T-helper 1 cell treated with Interleukin-12 subunit alpha and Interleukin-12 subunit beta and Interleukin-4 antibody, amounts not matched to agents 30 ng/mL and 1 ng/mL, for 36 hours (primary cell): ENCODE measurements around the gene HSD17B14. TPM values are rescaled to one million over a fixed set of nuclear protein-coding genes. Genes with fewer than 3 reads are reported as not detected.

Experiments
- intact Hi-C: fragments of 100-400 bp; cut with micrococcal nuclease; formaldehyde crosslinking; loops from one replicate; pipeline ENCODE4 v1.15.1; 2024
- total RNA-seq: library from RNA; stranded (reverse); gene quantifications from 2 replicates; pipeline ENCODE4 v1.2.3, GENCODE V29; 2022

Gene HSD17B14
- total RNA-seq, result 1.3 TPM in 2 replicates

DNA sequence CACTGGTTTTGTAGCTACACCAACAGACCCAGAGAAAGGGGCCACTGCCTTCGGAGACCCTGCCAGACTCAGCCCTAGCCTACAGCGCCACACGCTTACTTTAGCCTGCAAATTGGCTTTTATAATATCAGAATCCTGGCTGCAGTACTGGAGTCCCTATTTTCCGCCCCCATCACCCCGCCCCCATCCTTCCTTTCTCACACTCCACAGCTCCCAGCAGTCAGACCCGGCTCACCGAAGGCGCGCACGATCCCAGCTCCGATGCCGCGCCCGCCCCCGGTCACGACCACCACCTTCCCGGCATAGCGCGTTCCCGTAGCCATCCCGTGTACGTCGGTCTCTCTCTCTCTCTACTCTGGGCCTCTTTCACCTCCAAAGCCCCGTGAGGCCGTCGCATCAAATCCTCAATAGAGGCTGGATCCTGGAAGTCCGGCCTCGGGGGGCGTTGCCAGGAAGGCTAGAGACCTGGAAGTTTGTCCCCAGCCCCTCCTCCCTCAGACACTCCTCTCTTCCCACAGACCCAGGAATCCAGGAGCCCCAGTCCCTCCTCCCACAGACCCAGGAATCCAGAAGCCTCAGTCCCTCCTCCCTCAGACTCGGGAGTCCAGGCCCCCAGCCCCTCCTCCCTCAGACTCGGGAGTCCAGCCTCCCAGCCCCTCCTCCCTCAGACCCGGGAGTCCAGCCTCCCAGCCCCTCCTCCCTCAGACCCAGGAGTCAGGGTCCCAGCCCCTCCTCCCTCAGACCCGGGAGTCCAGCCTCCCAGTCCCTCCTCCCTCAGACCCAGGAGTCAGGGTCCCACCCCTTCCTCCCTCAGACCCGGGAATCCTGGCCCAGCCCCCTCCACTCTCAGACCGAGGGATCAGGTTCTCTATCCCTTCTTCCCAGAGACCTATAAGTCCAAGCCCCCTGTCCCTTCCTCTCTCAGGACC, at the start of gene HSD17B14:
Gene HSD17B14, minus strand, starts transcription at position 403 of the 929 bp plus-strand sequence. Its CDS starts 80 bp downstream, at position 323.
- intact Hi-C loops, result loop anchor here (1.0 to 10.0 kb wide), 3 partner anchors 36 to 322 kb away; partner anchors contain the start of genes LMTK3, NUCB1 and PPP1R15A

DNA sequence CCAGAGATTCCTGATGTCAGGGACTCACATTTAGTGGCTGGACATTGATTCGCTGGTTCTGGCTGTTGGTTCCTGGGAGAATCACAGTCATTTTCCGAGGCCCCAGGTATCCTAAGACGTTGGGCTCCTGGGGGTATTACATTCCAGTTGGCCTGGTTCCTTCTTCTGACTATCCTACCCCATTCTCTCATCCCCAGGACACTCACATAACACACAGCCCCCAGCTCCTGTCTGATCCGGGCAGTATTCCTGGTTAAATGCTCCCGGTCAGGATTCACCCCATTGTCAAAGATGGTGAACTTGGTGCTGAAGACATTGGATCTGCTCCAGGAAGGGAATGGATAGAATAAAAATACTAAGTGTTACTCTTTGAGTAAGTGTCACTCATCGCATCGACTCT, 47.4 kb upstream of the HSD17B14 start:
- intact Hi-C loops, result no loop called here

DNA sequence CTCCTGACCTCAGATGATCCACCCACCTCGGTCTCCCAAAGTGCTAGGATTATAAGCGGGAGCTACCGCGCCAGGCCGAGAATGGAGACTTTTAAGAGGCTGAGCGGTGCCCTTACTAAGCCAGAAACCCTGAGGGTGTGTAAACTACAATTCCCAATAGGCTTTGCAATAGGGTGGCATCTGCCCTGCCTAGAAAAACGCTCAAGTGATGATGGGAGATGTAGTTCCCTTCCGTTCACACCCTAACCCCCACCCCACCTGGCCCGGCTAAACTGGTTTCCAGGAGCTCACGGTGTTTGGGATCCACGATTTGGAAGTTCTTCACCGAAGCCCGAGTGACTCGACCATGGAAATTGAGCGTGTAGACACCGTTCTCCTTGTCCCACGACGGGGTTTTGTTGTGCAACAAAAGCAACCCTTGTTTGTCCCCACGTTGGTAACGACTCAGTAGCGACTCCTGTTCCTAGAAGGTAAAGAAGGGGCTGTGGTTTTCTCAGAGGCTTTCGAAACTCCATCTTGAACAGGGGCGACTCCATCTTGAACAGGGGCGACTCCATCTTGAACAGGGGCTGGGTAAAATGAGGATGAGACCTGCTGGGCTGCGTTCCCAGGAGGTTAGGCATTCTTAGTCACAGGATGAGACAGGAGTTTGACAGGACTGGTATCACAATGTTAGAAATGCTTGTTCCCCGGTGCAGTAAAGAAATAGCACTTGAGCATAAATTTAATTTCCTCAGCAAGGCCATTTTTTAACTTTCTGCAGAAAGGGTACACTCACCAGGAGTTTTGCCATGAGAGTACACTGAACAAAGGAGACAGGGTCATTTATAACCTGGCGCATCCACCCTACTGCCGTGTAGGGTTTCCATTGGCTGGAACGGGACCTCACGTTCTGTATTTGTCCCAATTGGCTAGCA, 45.7 kb upstream of the HSD17B14 start:
- intact Hi-C loops, result no loop called here

GRCh38 chr19:48879696-48880095, 43.4 kb upstream of the HSD17B14 start:
- intact Hi-C loops, result loop anchor here (10.0 kb wide), 1 partner anchor 555 kb away; the partner anchor contains the start of gene EMP3

DNA sequence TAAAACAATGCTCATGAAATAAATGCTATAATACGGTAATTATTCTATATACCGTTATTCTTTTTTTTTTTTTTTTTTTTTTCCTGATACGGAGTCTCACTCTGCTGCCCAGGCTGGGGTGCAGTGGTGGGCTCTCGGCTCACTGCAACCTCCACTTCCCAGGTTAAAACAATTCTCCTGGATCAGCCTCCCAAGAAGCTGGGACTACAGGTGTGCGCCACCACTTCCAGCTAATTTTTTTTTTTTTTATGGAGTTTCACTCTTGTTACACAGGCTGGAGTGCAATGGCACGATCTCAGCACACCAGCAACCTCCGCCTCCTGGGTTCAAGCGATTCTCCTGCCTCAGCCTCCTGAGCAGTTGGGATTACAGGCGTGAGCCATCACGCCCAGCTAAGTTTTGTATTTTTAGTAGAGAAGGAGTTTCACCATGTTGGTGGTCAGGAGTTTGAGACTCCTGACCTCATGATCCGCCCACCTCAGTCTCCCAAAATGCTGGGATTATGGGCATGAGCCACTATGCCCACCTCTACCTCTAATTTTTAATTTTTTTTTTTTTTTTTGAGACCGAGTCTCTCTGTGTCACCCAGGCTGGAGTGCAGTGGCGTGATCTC, 42.8 kb upstream of the HSD17B14 start:
- intact Hi-C loops, result loop anchor here (10.0 kb wide), 1 partner anchor 554 kb away; the partner anchor contains the start of gene EMP3

- intact Hi-C loops, result loop anchor here (10.0 kb wide), 1 partner anchor 554 kb away; the partner anchor contains the start of gene EMP3
Measured at GRCh38 chr19:48878196-48879024, 42.1 kb upstream of the HSD17B14 start.

GRCh38 chr19:48877855-48878195, 41.5 kb upstream of the HSD17B14 start:
- intact Hi-C loops, result loop anchor here (10.0 kb wide), 1 partner anchor 553 kb away; the partner anchor contains the start of gene EMP3

GRCh38 chr19:48876043-48876981, 40.0 kb upstream of the HSD17B14 start:
- intact Hi-C loops, result loop anchor here (10.0 kb wide), 1 partner anchor 552 kb away; the partner anchor contains the start of gene EMP3

GRCh38 chr19:48874303-48875135, 38.2 kb upstream of the HSD17B14 start:
- intact Hi-C loops, result loop anchor here (1.0 to 10.0 kb wide), 4 partner anchors 26 to 578 kb away; partner anchors contain the start of genes ALDH16A1, BAX, EMP3 and NUCB1

- intact Hi-C loops, result loop anchor here (1.0 to 10.0 kb wide), 3 partner anchors 120 to 579 kb away; partner anchors contain the start of genes ALDH16A1, EMP3, GYS1 and RUVBL2
Measured at GRCh38 chr19:48873476-48874302, 37.4 kb upstream of the HSD17B14 start.

- intact Hi-C loops, result loop anchor here (1.0 to 10.0 kb wide), 9 partner anchors 14 to 548 kb away; partner anchors contain the start of genes DHDH, EMP3, FTL and GYS1
Measured at GRCh38 chr19:48872884-48873475, 36.7 kb upstream of the HSD17B14 start.

DNA sequence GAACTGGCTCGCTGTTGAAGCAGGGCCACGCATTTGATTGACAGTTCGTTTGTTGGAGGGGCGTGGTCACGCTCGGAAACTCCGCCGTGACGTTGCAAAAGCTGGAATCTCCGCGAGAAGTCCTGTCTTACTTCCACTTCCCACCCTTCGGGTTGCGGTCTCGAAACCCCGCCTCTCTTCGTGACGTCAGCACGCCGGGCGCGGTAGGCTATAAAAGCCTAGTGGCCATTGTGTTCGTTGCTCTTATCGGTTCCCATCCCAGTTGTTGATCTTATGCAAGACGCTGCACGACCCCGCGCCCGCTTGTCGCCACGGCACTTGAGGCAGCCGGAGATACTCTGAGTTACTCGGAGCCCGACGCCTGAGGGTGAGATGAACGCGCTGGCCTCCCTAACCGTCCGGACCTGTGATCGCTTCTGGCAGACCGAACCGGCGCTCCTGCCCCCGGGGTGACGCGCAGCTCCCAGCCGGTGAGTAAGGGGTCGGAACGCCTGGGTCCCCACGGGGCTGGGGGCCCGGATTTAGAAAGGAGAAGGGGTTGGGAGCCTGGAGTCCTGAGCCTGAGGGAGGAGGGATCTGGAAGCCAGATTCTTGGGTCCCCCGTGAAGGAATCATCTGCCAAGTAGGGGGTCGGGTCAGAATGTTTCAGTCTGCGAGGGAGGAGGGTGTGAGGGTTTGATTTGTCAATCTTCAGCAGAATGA, 36.0 kb upstream of the HSD17B14 start, which contains the start of gene PPP1R15A:
Gene PPP1R15A, plus strand, starts transcription at position 240 of the 702 bp plus-strand sequence. CDS start 813 bp downstream, outside the sequence.
- intact Hi-C loops, result loop anchor here (1.0 to 10.0 kb wide), 8 partner anchors 13 to 548 kb away; partner anchors contain the start of genes DHDH, EMP3 and FTL

GRCh38 chr19:48871471-48872181, 35.3 kb upstream of the HSD17B14 start:
- intact Hi-C loops, result loop anchor here (1.0 to 10.0 kb wide), 8 partner anchors 12 to 547 kb away; partner anchors contain the start of genes DHDH, EMP3 and FTL

DNA sequence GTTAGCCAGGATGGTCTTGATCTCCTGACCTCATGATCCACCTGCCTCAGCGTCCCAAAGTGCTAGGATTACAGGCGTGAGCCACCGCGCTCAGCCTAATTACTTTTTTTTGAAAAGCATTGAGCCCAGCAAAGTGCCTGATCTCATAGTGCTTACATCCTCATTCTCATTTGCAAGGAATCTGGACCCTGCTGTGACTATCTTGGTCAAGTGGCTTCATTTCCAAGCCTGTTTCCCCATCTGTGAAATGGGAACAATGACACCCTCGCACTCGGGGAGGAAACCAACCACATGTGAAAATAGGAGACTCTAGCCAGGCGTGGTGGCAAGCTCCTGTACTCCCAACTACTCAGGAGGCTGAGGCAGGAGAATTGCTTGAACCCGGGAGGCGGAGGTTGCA, 33.8 kb upstream of the HSD17B14 start:
- intact Hi-C loops, result loop anchor here (10.0 kb wide), 1 partner anchor 545 kb away; the partner anchor contains the start of gene EMP3
